OCI-LY1 (cell line): ENCODE measurements around the gene MOCS2.

Source experiments
- H2AFZ ChIP-seq: fragments of 200-600 bp; sonication (generic), shearing (Covaris generic); 2 replicates; pipeline ENCODE4 v1.6.0; 2014; ENCODE audit warnings: antibody characterized with exemption, mild to moderate bottlenecking, low read length
- H3F3A ChIP-seq: fragments of 200-600 bp; sonication (generic), shearing (Covaris generic); 2 replicates; pipeline ENCODE4 v1.6.0; 2014; ENCODE audit warnings: mild to moderate bottlenecking, antibody characterized with exemption, low read length, moderate library complexity; ENCODE audit not compliant: insufficient read depth
- H3K27ac ChIP-seq: fragments of 200-600 bp; sonication (generic); 2 replicates; pipeline ENCODE4 v1.5.1; 2014; ENCODE audit warnings: low read length, mixed run types, mild to moderate bottlenecking, low read depth; ENCODE audit not compliant: poor library complexity, severe bottlenecking
- H3K27me3 ChIP-seq: fragments of 200-600 bp; sonication (generic); 2 replicates; pipeline ENCODE4 v1.6.0; 2014; ENCODE audit warnings: antibody characterized with exemption, mild to moderate bottlenecking, low read length, moderate library complexity; ENCODE audit not compliant: insufficient read depth
- H3K36me3 ChIP-seq: fragments of 200-600 bp; sonication (generic); 2 replicates; pipeline ENCODE4 v1.6.1; 2014; ENCODE audit warnings: mild to moderate bottlenecking, antibody characterized with exemption, low read length, moderate library complexity, mixed read lengths; ENCODE audit not compliant: insufficient read depth
- H3K4me1 ChIP-seq: fragments of 200-600 bp; sonication (generic); 2 replicates; pipeline ENCODE4 v1.5.1; 2014; ENCODE audit warnings: mild to moderate bottlenecking, low read length, moderate library complexity; ENCODE audit not compliant: insufficient read depth, severe bottlenecking
- H3K4me2 ChIP-seq: fragments of 200-600 bp; sonication (generic), shearing (Covaris generic); 2 replicates; pipeline ENCODE4 v1.6.1; 2014; ENCODE audit warnings: low read length
- H3K4me3 ChIP-seq: fragments of 200-600 bp; sonication (generic); 2 replicates; pipeline ENCODE4 v1.5.1; 2014; ENCODE audit warnings: low read length, low read depth, mild to moderate bottlenecking, mixed read lengths; ENCODE audit not compliant: poor library complexity, severe bottlenecking
- H3K79me2 ChIP-seq: fragments of 200-600 bp; shearing (Covaris generic); 2 replicates; pipeline ENCODE4 v1.6.1; 2016; ENCODE audit warnings: mixed run types, low read length, mixed read lengths; ENCODE audit not compliant: insufficient read depth
- H3K9ac ChIP-seq: fragments of 200-600 bp; sonication (generic), shearing (Covaris generic); 2 replicates; pipeline ENCODE4 v1.6.1; 2014; ENCODE audit warnings: mild to moderate bottlenecking, low read length, mixed read lengths
- H3K9me2 ChIP-seq: fragments of 200-600 bp; sonication (generic), shearing (Covaris generic); 2 replicates; pipeline ENCODE4 v1.6.1; 2014; ENCODE audit warnings: low read depth, mild to moderate bottlenecking, low read length, mixed read lengths
- H3K9me3 ChIP-seq: fragments of 200-600 bp; shearing (Covaris generic); 2 replicates; pipeline ENCODE4 v1.6.1; 2014; ENCODE audit warnings: low read length, mixed read lengths
- H4K20me1 ChIP-seq: fragments of 200-600 bp; sonication (generic), shearing (Covaris generic); 2 replicates; pipeline ENCODE4 v1.6.0; 2016; ENCODE audit warnings: mild to moderate bottlenecking, low read length; ENCODE audit not compliant: insufficient read depth
- EZH2 ChIP-seq: fragments of 200-600 bp; sonication (generic), shearing (Covaris generic); IDR thresholded peaks from 2 replicates; pipeline ENCODE4 v1.8.0; 2017; ENCODE audit warnings: borderline replicate concordance, mixed run types, mild to moderate bottlenecking, antibody characterized with exemption, low read length, moderate library complexity, mixed read lengths
- TF ChIP-seq, protein P1 (sequence below): fragments of 200-600 bp; sonication (generic), shearing (Covaris generic); IDR thresholded peaks from 2 replicates; pipeline ENCODE4 v1.5.1; 2017; ENCODE audit warnings: mild to moderate bottlenecking, antibody characterized with exemption, low read length, moderate library complexity, mixed read lengths

The MOCS2 gene

DNA sequence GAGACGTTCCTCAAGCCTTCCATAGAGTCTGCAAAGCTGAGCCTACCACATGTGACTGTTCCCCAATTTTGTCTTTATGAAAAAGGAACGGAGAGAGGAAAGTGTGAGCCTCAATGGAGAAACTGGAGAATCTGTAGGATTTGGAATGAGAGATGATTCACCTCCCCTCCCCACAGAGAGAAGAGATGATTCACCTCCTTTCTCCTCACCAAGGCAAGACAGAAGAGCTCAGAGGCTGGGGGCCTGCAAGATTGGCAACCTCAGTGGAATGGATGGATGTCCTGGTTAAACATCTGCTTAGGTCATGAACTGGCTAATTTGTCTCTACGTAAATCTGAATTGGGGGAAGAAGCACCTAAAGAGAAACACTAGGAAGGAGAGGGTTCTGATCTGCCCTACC is 17.0 kb upstream of the MOCS2 start:
- Histone ChIP-seq H2AFZ (no peak overlapping the region), H3K9me3 (no peaks in the 10 kb centered on the region), H3K9ac (no peak overlapping the region), H3K27me3 (no peaks in the 10 kb centered on the region), H3K4me3 (no peak overlapping the region), H3K9me2 (no peaks in the 10 kb centered on the region), H3F3A (no peaks in the 10 kb centered on the region), H3K4me1 (no peaks in the 10 kb centered on the region), H3K36me3 (no peaks in the 10 kb centered on the region), H3K27ac (no peak overlapping the region), H3K4me2 (no peak overlapping the region), H4K20me1 (no peaks in the 10 kb centered on the region), H3K79me2 (no peaks in the 10 kb centered on the region)
- no peak for TF ChIP-seq EZH2
- TF ChIP-seq, protein P1, sequence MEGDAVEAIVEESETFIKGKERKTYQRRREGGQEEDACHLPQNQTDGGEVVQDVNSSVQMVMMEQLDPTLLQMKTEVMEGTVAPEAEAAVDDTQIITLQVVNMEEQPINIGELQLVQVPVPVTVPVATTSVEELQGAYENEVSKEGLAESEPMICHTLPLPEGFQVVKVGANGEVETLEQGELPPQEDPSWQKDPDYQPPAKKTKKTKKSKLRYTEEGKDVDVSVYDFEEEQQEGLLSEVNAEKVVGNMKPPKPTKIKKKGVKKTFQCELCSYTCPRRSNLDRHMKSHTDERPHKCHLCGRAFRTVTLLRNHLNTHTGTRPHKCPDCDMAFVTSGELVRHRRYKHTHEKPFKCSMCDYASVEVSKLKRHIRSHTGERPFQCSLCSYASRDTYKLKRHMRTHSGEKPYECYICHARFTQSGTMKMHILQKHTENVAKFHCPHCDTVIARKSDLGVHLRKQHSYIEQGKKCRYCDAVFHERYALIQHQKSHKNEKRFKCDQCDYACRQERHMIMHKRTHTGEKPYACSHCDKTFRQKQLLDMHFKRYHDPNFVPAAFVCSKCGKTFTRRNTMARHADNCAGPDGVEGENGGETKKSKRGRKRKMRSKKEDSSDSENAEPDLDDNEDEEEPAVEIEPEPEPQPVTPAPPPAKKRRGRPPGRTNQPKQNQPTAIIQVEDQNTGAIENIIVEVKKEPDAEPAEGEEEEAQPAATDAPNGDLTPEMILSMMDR = no peak

DNA sequence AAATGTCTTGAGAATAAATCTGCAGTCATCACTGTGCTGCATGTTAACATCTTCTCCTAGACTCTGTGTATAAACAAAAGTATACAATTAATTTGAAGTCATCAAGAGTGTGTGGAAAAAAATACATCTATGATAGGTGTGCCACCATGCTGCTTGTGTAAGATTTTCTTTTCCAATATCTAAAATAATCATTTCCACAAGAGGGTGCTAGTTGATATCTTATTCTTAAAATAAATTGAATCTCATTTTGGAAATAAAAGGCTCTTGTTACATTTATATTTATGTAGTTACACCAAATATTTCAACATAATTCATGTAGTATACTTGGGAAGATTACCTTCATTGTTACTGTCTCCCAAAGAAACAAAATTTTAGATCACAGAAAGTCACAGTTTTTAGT is 14.1 kb upstream of the MOCS2 start:
- no peak overlapping the region for H3K27ac ChIP-seq
- H3K4me1 ChIP-seq = no peaks in the 10 kb centered on the region
- H3K9ac ChIP-seq = no peak overlapping the region
- no peaks in the 10 kb centered on the region for H3K9me3 ChIP-seq
- H3F3A ChIP-seq = no peaks in the 10 kb centered on the region
- no peak overlapping the region for H2AFZ ChIP-seq
- H3K4me2 ChIP-seq = no peak overlapping the region
- no peaks in the 10 kb centered on the region for H4K20me1 ChIP-seq
- no peak overlapping the region for H3K4me3 ChIP-seq
- H3K36me3 ChIP-seq = no peaks in the 10 kb centered on the region
- no peaks in the 10 kb centered on the region for H3K79me2 ChIP-seq
- TF ChIP-seq EZH2 = no peak
- TF ChIP-seq, protein P1 = peak; percentile 15; the same call in 1 of the 2 replicates
- H3K9me2 ChIP-seq = no peaks in the 10 kb centered on the region
- no peaks in the 10 kb centered on the region for H3K27me3 ChIP-seq

DNA sequence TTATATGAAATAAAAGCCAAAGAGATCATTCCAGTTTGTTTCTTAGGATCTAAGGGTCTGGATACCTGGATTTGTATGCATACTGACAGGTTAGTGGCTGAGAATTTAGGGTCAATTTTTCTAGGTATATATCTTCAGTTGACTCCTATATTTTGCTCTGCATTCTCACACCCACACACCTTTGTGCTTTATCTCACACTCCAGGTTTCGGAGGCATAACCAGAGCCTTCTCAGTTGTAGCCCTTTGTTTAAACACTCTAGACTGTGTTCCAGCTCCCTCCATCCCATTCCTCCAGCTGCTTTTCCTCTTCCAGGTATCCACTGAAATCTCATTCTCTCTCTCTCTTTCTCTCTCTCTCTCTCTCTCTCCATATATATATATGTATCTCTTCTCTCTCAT is 10.6 kb upstream of the MOCS2 start:
- Histone ChIP-seq H4K20me1 (no peaks in the 10 kb centered on the region), H3K9me3 (no peaks in the 10 kb centered on the region), H3F3A (no peaks in the 10 kb centered on the region)

More for the DNA sequence above, 10.6 kb upstream of the MOCS2 start:
- Histone ChIP-seq H3K9me2 (no peaks in the 10 kb centered on the region), H3K27me3 (no peaks in the 10 kb centered on the region), H3K4me2 (no peak overlapping the region), H2AFZ (no peak overlapping the region), H3K27ac (no peak overlapping the region), H3K4me1 (no peaks in the 10 kb centered on the region), H3K4me3 (no peak overlapping the region), H3K79me2 (no peaks in the 10 kb centered on the region), H3K36me3 (no peaks in the 10 kb centered on the region), H3K9ac (no peak overlapping the region)
- no peak for TF ChIP-seq EZH2
- TF ChIP-seq, protein P1 = no peak
